HG02870 (cell line): Measurements from ENCODE around the gene UCMA.
"Not testable (repeated sequence)": the region's sequence is repeated elsewhere in the genome, so short reads cannot be mapped to it uniquely, and the experiment has no call there.

Experiments
- ATAC-seq: cut with Tn5 transposase; IDR thresholded peaks from one replicate; pipeline ENCODE4 v1.9.1; 2021; ENCODE audit warnings: mild to moderate bottlenecking, moderate library complexity; ENCODE audit not compliant: unreplicated experiment

UCMA gene

GRCh38 chr10:13234736-13235135, 562 bp upstream of the UCMA start:
- ATAC-seq, result not testable (repeated sequence)

DNA sequence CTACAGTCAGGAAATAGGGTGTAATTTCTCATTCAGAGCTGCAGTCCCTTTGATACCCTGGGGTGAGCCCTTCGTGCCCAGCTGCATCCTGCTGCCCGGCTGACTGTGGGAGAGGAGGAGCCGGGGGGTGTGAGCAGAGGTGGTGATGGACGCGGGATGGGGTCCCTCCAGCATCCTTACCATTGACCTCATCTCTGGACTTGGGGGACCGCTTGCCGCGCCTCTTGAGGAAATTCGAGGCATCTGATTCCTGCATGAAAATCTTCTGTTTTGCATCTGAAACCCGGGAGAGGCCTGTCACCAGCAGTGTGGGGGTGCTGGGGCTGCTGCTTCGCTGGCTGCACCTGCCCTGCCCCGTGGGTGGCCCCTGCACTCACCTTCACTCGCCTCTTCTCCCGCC, 816 bp downstream of the UCMA start:
- no peak for ATAC-seq

GRCh38 chr10:13231808-13232207, 2.4 kb downstream of the UCMA start:
- no peak for ATAC-seq

- ATAC-seq, result no peak
Observed at GRCh38 chr10:13231190-13231589, 3.0 kb downstream of the UCMA start.

DNA sequence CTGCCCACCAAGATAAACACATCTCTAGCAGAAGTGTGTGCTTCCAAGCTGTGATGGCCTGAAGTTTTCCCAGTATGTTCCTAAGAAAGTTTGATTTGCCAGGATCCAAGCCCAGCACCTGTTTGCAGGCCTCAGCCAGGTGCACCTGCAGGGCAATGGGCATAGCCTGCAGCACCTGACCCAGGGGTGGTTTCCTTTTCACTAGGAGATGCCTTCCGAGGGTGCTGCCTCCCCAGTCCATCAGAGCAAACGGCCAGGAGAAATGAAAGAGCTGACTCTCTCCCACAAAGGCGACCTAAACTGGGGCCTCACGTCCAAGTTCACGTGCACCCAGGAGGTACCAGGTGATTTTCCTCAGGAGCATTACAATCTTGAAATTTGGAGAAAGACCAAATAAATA, 7.1 kb downstream of the UCMA start:
- ATAC-seq, result no peak

DNA sequence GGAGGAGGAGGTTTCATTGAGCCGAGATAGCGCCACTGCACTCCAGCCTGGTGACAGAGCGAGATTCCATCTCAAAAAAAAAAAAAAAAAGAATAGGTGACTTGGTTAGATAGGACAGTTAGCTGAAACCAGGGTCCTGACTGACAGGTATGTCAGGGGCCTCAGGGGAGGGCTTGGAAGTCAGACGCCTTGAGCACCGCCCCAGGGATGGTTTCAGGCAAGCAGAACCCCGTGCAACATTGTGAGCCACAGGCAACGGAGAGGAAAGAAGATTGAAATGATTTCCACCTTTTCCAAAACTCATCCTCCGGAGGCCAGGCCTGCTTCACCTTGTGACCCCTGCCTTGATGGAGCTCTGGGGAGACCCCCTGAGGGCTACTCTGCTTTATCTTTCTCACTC, 8.6 kb downstream of the UCMA start:
- ATAC-seq, result no peak

DNA sequence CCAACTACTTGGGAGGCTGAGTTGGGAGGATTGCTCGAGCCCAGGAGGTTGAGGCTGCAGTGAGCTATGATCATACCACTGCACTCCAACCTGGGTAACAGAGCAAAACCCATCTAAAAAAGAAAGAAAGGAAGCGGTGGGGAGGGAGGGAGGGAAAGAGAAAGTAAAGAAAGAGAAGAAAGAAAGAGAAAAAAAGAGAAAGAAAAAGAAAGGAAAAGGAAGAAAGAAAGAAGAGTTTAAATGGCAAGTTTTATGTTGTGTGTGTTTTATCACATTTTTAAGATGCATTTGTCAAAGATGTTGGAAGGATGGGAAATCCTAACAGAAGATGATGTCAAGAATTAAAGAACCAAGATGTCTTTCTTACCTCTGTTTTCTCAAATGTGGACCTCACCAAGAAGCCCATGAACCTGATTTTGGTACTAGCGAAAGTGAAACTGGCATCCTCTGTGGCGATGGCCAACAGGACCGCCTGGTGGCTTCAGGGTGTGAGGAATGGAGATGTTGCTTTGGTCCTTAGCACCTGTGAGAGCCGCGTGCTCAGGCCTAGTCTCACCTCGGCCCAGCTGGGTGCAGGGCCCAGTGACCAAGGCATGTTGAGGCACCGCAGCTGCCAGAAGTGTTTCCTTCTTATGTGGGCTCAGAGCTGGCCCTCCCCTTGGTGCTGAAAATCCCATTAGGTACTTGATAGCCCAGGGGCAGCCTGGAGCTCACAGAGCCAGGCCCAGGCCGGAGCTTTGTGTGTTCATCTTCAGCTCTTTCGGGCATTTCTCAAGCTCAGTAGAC, 9.8 kb downstream of the UCMA start:
- ATAC-seq, result no peak

DNA sequence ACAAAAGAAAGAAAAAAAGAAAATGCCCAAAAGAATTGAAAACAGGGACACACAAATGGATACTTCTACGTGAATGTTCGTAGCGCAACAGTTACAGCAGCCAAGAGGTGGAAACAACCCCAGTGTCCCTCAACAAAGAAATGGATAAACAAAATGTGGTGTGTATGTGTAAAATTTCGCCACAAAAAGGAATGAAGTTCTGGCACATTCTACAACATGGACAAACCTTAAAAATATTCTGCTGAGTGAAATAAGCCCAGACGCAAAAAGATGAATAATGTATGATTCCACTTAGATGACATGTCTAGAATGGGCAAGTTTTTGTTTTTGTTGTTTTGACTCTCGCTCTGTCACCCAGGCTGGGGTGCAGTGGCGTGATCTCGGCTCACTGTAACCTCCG, 10.9 kb downstream of the UCMA start:
- no peak for ATAC-seq

GRCh38 chr10:13222566-13222965, 11.6 kb downstream of the UCMA start:
- ATAC-seq, result no peak

DNA sequence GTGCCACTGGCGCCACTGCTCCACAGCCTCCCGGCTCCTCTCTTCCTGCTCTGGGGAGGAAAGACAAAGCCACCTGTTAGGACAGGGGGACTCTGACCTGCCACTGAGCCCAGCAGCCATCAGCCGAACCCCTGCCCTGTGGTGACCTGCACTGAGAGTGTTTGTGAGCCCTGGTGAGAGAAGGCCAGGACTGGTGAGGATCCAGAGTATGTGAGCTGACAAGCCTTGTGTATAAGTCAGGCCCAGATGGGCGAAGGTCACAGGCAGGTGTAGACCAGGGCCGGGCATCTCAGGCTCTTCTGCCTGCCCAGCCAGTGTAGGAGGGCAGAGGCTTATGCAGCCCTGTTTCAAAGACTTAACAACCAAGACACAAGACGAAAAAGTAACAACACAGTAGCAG, 12.0 kb downstream of the UCMA start:
- ATAC-seq, result no peak

GRCh38 chr10:13221572-13221971, 12.6 kb downstream of the UCMA start:
- ATAC-seq, result no peak

DNA sequence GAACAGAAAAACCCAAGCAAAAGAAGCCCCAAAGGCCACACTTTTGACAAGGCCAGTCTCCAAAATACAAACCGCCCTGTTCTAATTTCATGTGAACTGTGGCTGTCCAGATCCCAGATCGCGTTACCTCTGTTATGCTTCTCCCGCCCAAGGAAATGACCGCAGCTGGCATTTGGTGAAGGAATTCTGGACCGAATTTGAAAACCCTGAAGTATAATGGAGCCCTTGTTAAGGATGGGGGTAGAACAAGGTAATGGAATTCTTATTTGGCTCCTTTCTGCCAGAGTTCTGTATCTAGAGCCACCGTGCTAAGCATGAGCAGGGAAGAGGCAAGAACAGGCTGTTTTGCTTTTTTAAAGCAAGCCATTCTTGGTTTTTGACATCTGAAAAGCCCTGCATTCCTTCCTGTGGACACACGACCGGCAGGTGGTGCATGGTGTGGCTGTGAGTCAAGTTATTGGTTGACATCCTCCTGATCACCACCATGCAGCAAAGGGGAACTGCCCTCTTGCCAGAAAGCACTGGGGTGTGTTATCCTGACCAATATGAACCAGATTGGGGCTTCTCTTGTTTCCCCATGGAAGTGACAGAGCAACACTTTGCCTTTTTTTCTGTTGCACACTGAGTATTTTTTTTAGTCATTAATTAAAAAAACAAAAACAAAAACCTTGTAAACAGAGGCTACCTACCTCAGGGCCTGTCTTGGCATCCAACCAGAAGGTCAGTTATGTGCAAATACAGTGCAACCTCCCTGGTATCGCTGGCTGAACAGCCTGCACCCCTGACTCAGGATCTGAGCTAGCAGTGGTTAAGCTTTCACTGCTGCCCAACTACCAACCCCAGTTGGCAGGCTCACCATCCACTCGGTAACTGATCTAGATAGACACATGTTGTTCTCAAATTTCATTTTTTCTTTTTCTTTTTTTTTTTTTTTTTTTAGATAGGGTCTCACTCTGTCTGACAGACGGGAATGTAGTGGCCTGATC, 14.2 kb downstream of the UCMA start:
- peak; percentile 45 for ATAC-seq

GRCh38 chr10:13218878-13219277, 15.3 kb downstream of the UCMA start:
- ATAC-seq, result no peak

GRCh38 chr10:13213163-13213562, 21.0 kb downstream of the UCMA start:
- ATAC-seq, result no peak

GRCh38 chr10:13206546-13207443, 27.4 kb downstream of the UCMA start:
- no peak for ATAC-seq

DNA sequence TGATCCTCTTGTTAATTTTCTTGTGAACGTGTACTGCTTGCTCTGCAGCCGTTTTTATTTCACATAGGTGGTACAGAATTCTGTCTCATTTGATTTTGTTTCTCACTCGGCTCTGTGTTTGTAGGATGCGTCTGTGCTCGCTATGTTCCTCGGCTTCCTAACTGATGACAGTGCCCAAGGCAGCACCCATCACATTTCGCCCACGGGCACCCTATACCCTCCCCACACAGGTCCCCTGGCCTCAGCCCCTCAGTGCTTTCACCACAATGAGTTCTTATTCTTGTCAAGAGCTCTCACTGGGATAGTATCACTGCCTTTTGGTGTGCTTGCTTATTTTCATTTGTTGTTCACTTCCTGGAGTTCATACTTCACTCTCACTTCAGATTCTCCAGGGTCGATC, 28.1 kb downstream of the UCMA start:
- ATAC-seq, result no peak

DNA sequence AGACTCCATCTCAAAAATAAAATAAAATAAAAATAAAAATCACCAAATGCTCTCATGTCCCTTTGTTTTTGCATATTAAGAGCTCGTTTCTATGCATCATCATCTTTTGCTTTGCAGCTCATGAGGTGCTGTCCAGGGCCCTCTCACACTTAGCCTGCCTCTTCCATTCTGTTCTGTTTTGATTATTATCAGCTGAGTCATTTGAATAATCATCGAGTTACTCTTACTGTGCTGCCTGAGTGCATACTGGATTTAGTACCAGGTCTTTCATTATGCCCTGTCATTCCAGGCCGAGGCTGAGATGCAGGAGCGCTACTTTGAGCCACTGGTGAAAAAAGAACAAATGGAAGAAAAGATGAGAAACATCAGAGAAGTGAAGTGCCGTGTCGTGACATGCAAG, 33.0 kb downstream of the UCMA start:
- ATAC-seq, result no peak

- ATAC-seq, result no peak
Observed at GRCh38 chr10:13195016-13195415, 39.2 kb downstream of the UCMA start.

- no peak for ATAC-seq
Observed at GRCh38 chr10:13193637-13194036, 40.5 kb downstream of the UCMA start.

GRCh38 chr10:13191362-13191761, 42.8 kb downstream of the UCMA start:
- ATAC-seq, result no peak

DNA sequence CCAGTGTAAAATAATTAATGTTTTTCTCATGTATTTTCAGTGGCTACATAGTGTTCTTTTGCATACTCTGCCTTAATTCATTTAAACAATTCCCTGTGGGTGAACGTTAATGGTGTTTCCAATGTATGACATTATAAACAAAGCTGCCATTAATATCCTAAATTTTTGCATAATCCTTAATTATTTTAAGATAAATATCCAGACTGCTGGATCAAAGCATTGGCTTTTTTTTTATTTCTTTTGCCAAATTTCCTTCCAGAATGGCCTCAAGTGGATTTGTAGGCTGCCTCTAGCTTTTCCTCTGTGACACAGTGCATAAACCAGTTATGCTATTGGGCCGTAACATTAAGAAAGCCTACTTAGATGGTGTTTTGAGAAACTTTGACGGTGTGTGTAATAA, 43.4 kb downstream of the UCMA start:
- no peak for ATAC-seq
